MG63 (cell line): ENCODE measurements around the gene PRSS56. TPM values are rescaled to one million over a fixed set of nuclear protein-coding genes. Genes with fewer than 3 reads are reported as not detected.
"Not testable (repeated sequence)": the region's sequence is repeated elsewhere in the genome, so short reads cannot be mapped to it uniquely, and the experiment has no call there.

Experiments used
- DNase-seq: peaks from one replicate; pipeline ENCODE4 v3.0.0-alpha.2; 2020
- H3K27me3 ChIP-seq: fragments of 250-450 bp; sonication (Bioruptor Pico); 2 replicates; pipeline ENCODE4 v1.5.1; 2020; ENCODE audit warnings: mild to moderate bottlenecking, moderate library complexity
- H3K36me3 ChIP-seq: fragments of 250-450 bp; sonication (Bioruptor Pico); 2 replicates; pipeline ENCODE4 v1.5.1; 2020; ENCODE audit warnings: mild to moderate bottlenecking, moderate library complexity
- H3K4me3 ChIP-seq: fragments of 250-450 bp; sonication (Bioruptor Pico); 2 replicates; pipeline ENCODE4 v1.5.1; 2020; ENCODE audit warnings: mild to moderate bottlenecking, moderate library complexity
- H3K9me3 ChIP-seq: fragments of 250-450 bp; sonication (Bioruptor Pico); 2 replicates; pipeline ENCODE4 v1.5.1; 2020; ENCODE audit warnings: mild to moderate bottlenecking, moderate library complexity
- total RNA-seq: library from RNA; depleted of rRNA; stranded (reverse); fragments of >200 nt; shearing (Covaris generic); gene quantifications from 2 replicates; pipeline ENCODE4 v1.2.3, GENCODE V29; 2014; ENCODE audit warnings: low replicate concordance

Gene PRSS56
- total RNA-seq, 1 experiment from 2014 or later: not detected

- no peak overlapping the region for H3K4me3 ChIP-seq
- no peaks in the 10 kb centered on the region for H3K9me3 ChIP-seq
- peaks cover 3% of the 10 kb centered on the region; the same call in 1 of the 2 replicates for H3K27me3 ChIP-seq
- peak; percentile 60 for DNase-seq
- no peaks in the 10 kb centered on the region for H3K36me3 ChIP-seq
Observed at GRCh38 chr2:232528746-232529460, 8.7 kb downstream of the PRSS56 start.

GRCh38 chr2:232529806-232530547 is 9.8 kb downstream of the PRSS56 start:
- Histone ChIP-seq H3K36me3 (no peaks in the 10 kb centered on the region), H3K27me3 (no peaks in the 10 kb centered on the region), H3K9me3 (no peaks in the 10 kb centered on the region), H3K4me3 (no peak overlapping the region)
- DNase-seq: no peak

- DNase-seq: no peak
- Histone ChIP-seq H3K36me3 (no peaks in the 10 kb centered on the region), H3K27me3 (no peaks in the 10 kb centered on the region), H3K9me3 (no peaks in the 10 kb centered on the region), H3K4me3 (no peak overlapping the region)
Observed at GRCh38 chr2:232530626-232531260, 10.6 kb downstream of the PRSS56 start.

- Histone ChIP-seq H3K27me3 (no peaks in the 10 kb centered on the region), H3K9me3 (no peaks in the 10 kb centered on the region), H3K4me3 (no peak overlapping the region), H3K36me3 (no peaks in the 10 kb centered on the region)
- DNase-seq: no peak
Observed at GRCh38 chr2:232532419-232532818, 12.2 kb downstream of the PRSS56 start.

DNA sequence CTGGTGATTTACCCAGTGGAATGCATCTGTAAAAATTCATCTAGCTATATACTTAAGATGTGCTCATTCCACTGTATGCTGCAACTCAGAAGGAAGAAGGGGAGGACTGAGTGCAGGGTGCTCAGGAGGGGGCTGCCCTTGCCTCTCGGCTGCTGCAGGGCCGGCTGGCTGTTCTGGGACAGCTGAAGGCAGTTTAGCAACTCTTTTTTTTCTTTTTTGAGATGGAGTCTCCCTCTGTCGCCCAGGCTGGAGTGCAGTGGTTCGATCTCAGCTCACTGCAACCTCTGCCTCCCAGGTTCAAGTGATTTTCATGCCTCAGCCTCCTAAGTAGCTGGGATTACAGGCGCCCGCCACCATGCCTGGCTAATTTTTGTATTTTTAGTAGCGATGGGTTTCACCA is 12.6 kb downstream of the PRSS56 start:
- not testable (repeated sequence) for H3K4me3 ChIP-seq, H3K36me3 ChIP-seq, DNase-seq, H3K27me3 ChIP-seq, H3K9me3 ChIP-seq

DNA sequence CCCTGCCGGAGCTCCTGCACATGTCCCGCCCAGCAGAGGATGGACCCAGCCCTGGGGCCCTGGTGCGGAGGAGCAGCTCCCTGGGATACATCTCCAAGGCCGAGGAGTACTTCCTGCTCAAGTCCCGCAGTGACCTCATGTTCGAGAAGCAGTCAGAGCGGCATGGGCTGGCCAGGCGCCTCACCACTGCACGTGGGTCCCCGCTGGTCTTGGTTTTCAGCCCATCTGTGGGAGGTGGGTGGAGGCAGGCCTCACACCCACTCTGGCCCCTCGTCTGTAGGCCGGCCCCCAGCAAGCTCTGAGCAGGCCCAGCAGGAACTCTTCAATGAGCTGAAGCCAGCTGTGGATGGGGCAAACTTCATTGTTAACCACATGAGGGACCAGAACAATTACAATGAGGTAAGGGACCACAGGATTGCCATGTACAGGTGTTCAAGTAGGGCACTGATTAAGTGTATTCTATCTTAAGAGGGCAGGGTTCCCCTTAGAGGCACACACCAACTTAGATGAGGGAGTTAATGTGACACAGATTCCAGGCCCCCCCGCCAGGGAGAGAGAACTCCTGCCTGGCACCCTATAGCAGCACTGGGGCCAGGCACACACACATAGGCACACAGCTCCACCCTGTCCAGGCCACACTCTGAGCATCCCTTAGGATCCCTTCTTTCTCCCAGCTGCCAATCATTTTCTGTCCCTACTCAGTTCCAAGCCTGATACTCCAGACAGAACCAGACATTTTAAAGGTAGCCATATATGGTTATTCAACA is 13.9 kb downstream of the PRSS56 start:
- no peak for DNase-seq
- no peak overlapping the region for H3K4me3 ChIP-seq
- no peaks in the 10 kb centered on the region for H3K36me3 ChIP-seq
- H3K27me3 ChIP-seq: no peaks in the 10 kb centered on the region
- no peaks in the 10 kb centered on the region for H3K9me3 ChIP-seq

- Histone ChIP-seq H3K9me3 (no peaks in the 10 kb centered on the region), H3K27me3 (no peaks in the 10 kb centered on the region), H3K4me3 (no peak overlapping the region), H3K36me3 (no peaks in the 10 kb centered on the region)
- DNase-seq: no peak
Observed at GRCh38 chr2:232534940-232535651, 14.9 kb downstream of the PRSS56 start.

DNA sequence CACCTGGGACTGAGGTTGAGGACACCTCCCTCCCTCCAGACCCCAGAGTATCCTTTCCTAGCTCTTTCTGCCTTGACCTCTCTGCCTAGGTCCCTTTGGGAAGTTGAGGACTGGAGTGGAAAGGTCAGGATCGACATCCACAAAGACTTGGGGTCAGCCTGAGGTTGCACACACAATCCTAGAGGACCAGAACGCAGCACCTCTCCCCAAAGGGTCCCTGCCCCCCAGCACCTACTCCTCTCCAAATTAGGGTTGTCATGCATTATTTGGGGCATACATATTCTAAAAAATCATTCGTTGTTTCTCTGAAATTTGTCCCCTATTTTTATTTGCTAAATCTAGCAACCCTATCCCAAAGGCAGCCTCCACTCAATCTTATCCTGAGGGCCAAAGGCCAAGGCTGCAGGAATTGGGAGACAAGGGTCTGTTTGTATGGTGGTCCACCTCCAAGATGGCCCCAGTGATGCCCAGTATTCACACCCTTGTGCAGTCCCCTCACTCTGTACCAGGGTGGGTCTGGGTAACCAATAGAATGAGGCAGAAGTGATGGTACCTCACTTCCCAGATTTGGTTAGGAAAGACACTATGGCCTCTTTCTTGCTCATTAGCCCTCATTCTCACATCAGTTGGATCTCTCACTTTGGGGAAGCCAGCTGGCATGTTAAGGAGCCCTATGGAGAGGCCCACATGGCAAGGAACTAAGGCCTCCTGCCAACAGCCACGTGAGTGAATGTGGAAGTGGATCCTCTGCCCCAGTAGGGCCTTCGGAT is 15.8 kb downstream of the PRSS56 start:
- no peak for DNase-seq
- Histone ChIP-seq H3K4me3 (no peak overlapping the region), H3K27me3 (no peaks in the 10 kb centered on the region), H3K9me3 (no peaks in the 10 kb centered on the region), H3K36me3 (no peaks in the 10 kb centered on the region)

DNA sequence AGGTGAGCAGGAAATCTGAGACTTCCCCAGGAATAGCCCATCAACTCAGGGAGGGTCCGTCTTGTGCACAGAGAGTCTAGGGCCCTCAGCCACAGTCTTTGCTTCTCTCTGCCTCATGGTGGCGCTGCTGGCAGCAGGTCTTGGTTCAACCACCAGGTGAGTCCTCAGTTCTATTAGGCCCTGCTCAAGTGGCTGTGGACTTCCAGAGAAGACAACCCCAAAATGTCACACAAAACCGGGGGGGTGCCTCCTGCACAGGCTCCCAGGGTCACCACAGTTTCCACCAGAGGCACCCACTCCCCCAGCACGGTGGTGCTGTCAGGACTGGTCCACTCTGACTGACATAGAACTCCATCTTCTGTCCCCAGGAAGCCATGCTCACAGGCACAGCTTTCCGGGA is 16.9 kb downstream of the PRSS56 start:
- Histone ChIP-seq H3K36me3 (no peaks in the 10 kb centered on the region), H3K27me3 (no peaks in the 10 kb centered on the region), H3K9me3 (no peaks in the 10 kb centered on the region), H3K4me3 (no peak overlapping the region)
- DNase-seq: no peak

- Histone ChIP-seq H3K27me3 (no peaks in the 10 kb centered on the region), H3K4me3 (no peak overlapping the region), H3K9me3 (no peaks in the 10 kb centered on the region), H3K36me3 (no peaks in the 10 kb centered on the region)
- no peak for DNase-seq
Observed at GRCh38 chr2:232537499-232537898, 17.3 kb downstream of the PRSS56 start.

DNA sequence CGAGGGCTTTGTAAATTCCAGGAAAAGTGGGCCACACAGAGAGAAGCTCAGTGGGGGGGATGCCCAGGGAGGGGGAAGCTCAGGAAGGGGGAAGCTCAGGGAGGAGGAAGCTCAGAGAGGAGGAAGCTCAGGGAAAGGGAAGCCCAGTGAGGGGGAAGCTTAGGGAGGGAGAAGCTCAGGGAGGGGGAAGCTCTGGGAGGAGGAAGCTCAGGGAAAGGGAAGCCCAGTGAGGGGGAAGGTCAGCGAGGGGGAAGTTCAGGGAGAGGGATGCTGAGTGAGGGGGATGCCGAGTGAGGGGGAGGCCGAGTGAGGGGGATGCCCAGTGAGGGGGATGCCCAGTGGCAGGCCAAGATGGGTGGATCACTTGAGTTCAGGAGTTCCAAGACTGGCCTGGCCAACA is 18.5 kb downstream of the PRSS56 start:
- Histone ChIP-seq H3K4me3 (no peak overlapping the region), H3K27me3 (no peaks in the 10 kb centered on the region), H3K9me3 (no peaks in the 10 kb centered on the region), H3K36me3 (no peaks in the 10 kb centered on the region)
- no peak for DNase-seq

DNA sequence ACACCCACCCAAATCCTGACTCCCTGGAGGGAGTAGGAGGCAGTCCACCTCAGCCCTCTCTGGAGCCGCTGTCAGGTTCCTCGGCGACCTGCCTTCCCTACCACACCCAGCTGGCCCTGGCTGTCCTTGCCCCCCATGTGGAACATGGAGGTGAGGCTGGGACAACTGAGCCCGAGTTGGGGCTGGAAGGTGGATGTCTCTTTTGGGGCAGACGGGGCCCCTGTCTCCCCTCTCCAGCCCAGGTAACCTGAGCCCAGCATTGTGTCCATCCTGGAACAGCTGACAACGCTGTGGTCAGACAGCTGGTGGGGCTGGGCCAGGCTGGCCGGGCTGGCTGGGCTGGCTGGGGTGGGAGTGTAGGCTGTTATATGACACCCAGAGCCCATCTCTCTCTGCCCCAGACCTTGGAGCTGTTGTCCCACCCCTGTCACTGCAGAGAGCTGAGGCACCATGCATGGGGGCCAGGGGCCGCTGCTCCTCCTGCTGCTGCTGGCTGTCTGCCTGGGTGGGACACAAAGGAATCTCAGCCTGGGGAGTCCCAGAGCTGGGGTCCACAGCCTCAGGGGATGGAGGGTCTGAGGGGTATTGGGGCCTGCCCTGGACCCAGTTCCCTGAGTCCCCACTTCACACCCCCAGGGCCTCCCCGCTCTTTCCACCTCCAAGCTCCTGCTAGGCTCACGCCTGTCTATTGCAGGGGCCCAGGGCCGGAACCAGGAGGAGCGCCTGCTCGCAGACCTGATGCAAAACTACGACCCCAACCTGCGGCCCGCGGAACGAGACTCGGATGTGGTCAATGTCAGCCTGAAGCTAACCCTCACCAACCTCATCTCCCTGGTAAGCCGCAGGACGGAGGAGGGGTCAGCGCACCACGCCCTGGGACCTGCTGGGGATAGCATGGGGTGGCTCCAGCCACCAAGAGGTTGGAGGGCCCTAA is 19.4 kb downstream of the PRSS56 start, which contains the start of gene CHRNG:
Gene CHRNG, plus strand, starts transcription at position 395 of the 934 bp plus-strand sequence. Its CDS starts 56 bp downstream, at position 451.
- H3K36me3 ChIP-seq: no peaks in the 10 kb centered on the region
- no peaks in the 10 kb centered on the region for H3K9me3 ChIP-seq
- H3K27me3 ChIP-seq: no peaks in the 10 kb centered on the region
- no peak for DNase-seq
- H3K4me3 ChIP-seq: no peak within 1 kb of the TSS

- H3K36me3 ChIP-seq: no peaks in the 10 kb centered on the region
- H3K4me3 ChIP-seq: no peak overlapping the region
- DNase-seq: no peak
- H3K9me3 ChIP-seq: no peaks in the 10 kb centered on the region
- H3K27me3 ChIP-seq: no peaks in the 10 kb centered on the region
Observed at GRCh38 chr2:232540441-232541041, 20.4 kb downstream of the PRSS56 start.

DNA sequence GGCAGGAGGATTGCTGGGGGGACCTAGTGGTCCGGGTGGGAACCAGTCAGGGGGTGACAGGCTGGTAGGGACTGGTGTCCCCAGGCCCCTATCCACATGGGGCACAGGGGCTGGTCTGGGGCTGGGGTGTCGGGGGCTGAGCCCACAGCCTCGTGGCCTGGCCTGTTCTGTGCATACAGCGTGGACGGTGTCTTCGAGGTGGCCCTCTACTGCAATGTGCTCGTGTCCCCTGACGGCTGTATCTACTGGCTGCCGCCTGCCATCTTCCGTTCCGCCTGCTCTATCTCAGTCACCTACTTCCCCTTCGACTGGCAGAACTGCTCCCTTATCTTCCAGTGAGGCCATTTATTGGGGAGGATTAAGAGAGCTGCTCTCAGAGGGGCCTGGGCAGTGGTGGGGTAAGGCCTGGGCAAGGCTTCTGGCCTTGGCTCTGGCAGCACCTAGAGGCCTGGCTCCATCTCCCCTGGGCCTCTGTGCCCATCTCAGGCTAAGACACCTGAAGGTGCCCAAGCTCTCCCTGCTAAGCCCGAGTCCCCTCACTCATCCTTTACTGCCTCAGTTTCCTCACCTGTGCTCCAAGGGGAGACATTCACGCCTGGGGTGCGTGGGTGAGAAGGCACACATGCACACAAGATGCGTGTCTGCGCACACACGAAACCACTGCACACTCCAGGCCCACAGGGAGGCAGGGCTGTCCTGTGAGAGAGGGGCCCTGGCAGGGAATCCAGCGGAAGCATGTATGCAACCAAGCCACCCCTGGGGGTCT is 21.2 kb downstream of the PRSS56 start:
- Histone ChIP-seq H3K9me3 (no peaks in the 10 kb centered on the region), H3K36me3 (no peaks in the 10 kb centered on the region), H3K4me3 (no peak overlapping the region), H3K27me3 (no peaks in the 10 kb centered on the region)
- DNase-seq: no peak
